ENCODE data around the gene TMEM94.

GRCh38 chr17:75475851-75476250, 19.4 kb downstream of the TMEM94 start:
- TF ChIP-seq CTCF (IDR thresholded peaks at IDR 0.05) (no peak), POLR2AphosphoS5 (IDR thresholded peaks at IDR 0.05; ENCODE audit: low read depth, low read length) (no peak), SIN3A (IDR thresholded peaks at IDR 0.05; ENCODE audit: borderline replicate concordance, insufficient read depth, low read depth, low read length) (no peak), REST (IDR thresholded peaks at IDR 0.05; ENCODE audit: insufficient read depth in 1 of 2, low read depth in 2 of 2, low read length in 1 of 2) (no peak)
